Measurements from ENCODE around the gene SDS.

DNA sequence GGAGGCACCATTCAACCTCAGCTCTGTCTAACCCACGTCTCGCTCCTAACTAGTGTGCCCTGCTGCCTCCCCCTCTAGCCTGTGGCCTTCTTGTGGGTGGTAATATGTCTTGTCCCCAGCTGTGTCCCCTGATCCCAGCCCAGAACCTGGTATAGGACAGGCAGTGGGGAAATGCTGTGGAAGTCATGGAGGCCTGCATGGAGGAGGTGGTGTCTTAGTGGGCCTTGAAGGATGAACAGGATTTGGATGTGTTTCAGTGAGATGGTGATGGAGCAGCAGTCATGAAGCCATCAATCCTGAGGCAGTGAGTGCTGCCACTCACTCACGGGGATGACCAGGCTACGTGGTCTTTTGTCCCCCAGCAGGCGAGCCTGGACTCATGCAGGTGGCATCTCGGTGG, 31.9 kb downstream of the SDS start:
- TF ChIP-seq, protein P1, sequence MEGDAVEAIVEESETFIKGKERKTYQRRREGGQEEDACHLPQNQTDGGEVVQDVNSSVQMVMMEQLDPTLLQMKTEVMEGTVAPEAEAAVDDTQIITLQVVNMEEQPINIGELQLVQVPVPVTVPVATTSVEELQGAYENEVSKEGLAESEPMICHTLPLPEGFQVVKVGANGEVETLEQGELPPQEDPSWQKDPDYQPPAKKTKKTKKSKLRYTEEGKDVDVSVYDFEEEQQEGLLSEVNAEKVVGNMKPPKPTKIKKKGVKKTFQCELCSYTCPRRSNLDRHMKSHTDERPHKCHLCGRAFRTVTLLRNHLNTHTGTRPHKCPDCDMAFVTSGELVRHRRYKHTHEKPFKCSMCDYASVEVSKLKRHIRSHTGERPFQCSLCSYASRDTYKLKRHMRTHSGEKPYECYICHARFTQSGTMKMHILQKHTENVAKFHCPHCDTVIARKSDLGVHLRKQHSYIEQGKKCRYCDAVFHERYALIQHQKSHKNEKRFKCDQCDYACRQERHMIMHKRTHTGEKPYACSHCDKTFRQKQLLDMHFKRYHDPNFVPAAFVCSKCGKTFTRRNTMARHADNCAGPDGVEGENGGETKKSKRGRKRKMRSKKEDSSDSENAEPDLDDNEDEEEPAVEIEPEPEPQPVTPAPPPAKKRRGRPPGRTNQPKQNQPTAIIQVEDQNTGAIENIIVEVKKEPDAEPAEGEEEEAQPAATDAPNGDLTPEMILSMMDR (IDR thresholded peaks at IDR 0.05; ENCODE audit: poor library complexity), result no peak
- TF ChIP-seq EZH2 (IDR thresholded peaks at IDR 0.05; ENCODE audit: borderline replicate concordance) (no peak), EZH2phosphoT487 (IDR thresholded peaks at IDR 0.05; ENCODE audit: low read depth, severe bottlenecking, unreplicated experiment) (no peak)
